ENCODE measurements around the gene PLA2G2E.

PLA2G2E gene

GRCh38 chr1:19909971-19910370, 13.4 kb downstream of the PLA2G2E start:
- Histone ChIP-seq H3K9me3 (ENCODE audit: control insufficient read depth, low read length) (no peaks in the 10 kb centered on the region), H3K27ac (ENCODE audit: low read depth, low read length, severe bottlenecking) (peak overlapping the region; percentile 51), H3K4me3 (ENCODE audit: extremely low read depth, insufficient read depth, low read length, poor library complexity, severe bottlenecking) (no peak overlapping the region), H3K36me3 (ENCODE audit: control insufficient read depth, insufficient read depth, low read length) (peaks cover 99% of the 10 kb centered on the region), H3K4me1 (ENCODE audit: control insufficient read depth, insufficient read depth, low read length, poor library complexity, severe bottlenecking) (peaks cover 38% of the 10 kb centered on the region)
- 82 to 90% methylated on average over 1 to 2 of the region's 3 CpGs for WGBS, 2 experiments (ENCODE audit: insufficient coverage in 2 of 2)

GRCh38 chr1:19909392-19909791, 14.0 kb downstream of the PLA2G2E start:
- Histone ChIP-seq H3K4me1 (ENCODE audit: control insufficient read depth, insufficient read depth, low read length, poor library complexity, severe bottlenecking) (peaks cover 38% of the 10 kb centered on the region), H3K9me3 (ENCODE audit: control insufficient read depth, low read length) (no peaks in the 10 kb centered on the region), H3K27ac (ENCODE audit: low read depth, low read length, severe bottlenecking) (peak overlapping the region; percentile 51), H3K4me3 (ENCODE audit: extremely low read depth, insufficient read depth, low read length, poor library complexity, severe bottlenecking) (no peak overlapping the region), H3K36me3 (ENCODE audit: control insufficient read depth, insufficient read depth, low read length) (peaks cover 99% of the 10 kb centered on the region)
- 93% methylated on average over 4 of the region's 5 CpGs; no CpG with 5 or more reads in 1 of the 2 experiments for WGBS, 2 experiments (ENCODE audit: insufficient coverage in 2 of 2)

GRCh38 chr1:19907456-19907855, 16.0 kb downstream of the PLA2G2E start:
- H3K27ac ChIP-seq (ENCODE audit: low read depth, low read length, severe bottlenecking), result no peak overlapping the region

GRCh38 chr1:19903621-19904020, 19.8 kb downstream of the PLA2G2E start:
- Histone ChIP-seq H3K9me3 (ENCODE audit: control insufficient read depth, low read length) (no peaks in the 10 kb centered on the region), H3K27ac (ENCODE audit: low read depth, low read length, severe bottlenecking) (no peak overlapping the region), H3K4me1 (ENCODE audit: control insufficient read depth, insufficient read depth, low read length, poor library complexity, severe bottlenecking) (peaks cover 14% of the 10 kb centered on the region), H3K36me3 (ENCODE audit: control insufficient read depth, insufficient read depth, low read length) (peaks cover 98% of the 10 kb centered on the region), H3K4me3 (ENCODE audit: extremely low read depth, insufficient read depth, low read length, poor library complexity, severe bottlenecking) (no peak overlapping the region)
- 96 to 100% methylated on average over 4 to 7 of the region's 7 CpGs for WGBS, 2 experiments (ENCODE audit: insufficient coverage in 2 of 2)

More at GRCh38 chr1:19907456-19907855, 16.0 kb downstream of the PLA2G2E start:
- Histone ChIP-seq H3K9me3 (ENCODE audit: control insufficient read depth, low read length) (no peaks in the 10 kb centered on the region), H3K36me3 (ENCODE audit: control insufficient read depth, insufficient read depth, low read length) (peaks cover 98% of the 10 kb centered on the region), H3K4me3 (ENCODE audit: extremely low read depth, insufficient read depth, low read length, poor library complexity, severe bottlenecking) (no peak overlapping the region), H3K4me1 (ENCODE audit: control insufficient read depth, insufficient read depth, low read length, poor library complexity, severe bottlenecking) (peaks cover 38% of the 10 kb centered on the region)
- WGBS, 2 experiments (ENCODE audit: insufficient coverage in 2 of 2), result 100% methylated on average over 9 to 10 of the region's 13 CpGs

GRCh38 chr1:19901653-19902052, 21.8 kb downstream of the PLA2G2E start:
- 88 to 100% methylated on average over 1 of the region's 1 CpG for WGBS, 2 experiments (ENCODE audit: insufficient coverage in 2 of 2)
- Histone ChIP-seq H3K4me1 (ENCODE audit: control insufficient read depth, insufficient read depth, low read length, poor library complexity, severe bottlenecking) (no peaks in the 10 kb centered on the region), H3K4me3 (ENCODE audit: extremely low read depth, insufficient read depth, low read length, poor library complexity, severe bottlenecking) (no peak overlapping the region), H3K9me3 (ENCODE audit: control insufficient read depth, low read length) (no peaks in the 10 kb centered on the region), H3K36me3 (ENCODE audit: control insufficient read depth, insufficient read depth, low read length) (peaks cover 98% of the 10 kb centered on the region), H3K27ac (ENCODE audit: low read depth, low read length, severe bottlenecking) (no peak overlapping the region)

- peaks cover 97% of the 10 kb centered on the region for H3K36me3 ChIP-seq (ENCODE audit: control insufficient read depth, insufficient read depth, low read length)
- WGBS, 2 experiments (ENCODE audit: insufficient coverage in 2 of 2), result 90 to 95% methylated on average over 2 to 3 of the region's 5 CpGs
- no peaks in the 10 kb centered on the region for H3K9me3 ChIP-seq (ENCODE audit: control insufficient read depth, low read length)
- no peak overlapping the region for H3K27ac ChIP-seq (ENCODE audit: low read depth, low read length, severe bottlenecking)
- peaks cover 16% of the 10 kb centered on the region for H3K4me1 ChIP-seq (ENCODE audit: control insufficient read depth, insufficient read depth, low read length, poor library complexity, severe bottlenecking)
- no peak overlapping the region for H3K4me3 ChIP-seq (ENCODE audit: extremely low read depth, insufficient read depth, low read length, poor library complexity, severe bottlenecking)
These were observed 29.2 kb downstream of the PLA2G2E start for GRCh38 chr1:19894218-19894617.

GRCh38 chr1:19893687-19894086, 29.7 kb downstream of the PLA2G2E start:
- Histone ChIP-seq H3K9me3 (ENCODE audit: control insufficient read depth, low read length) (no peaks in the 10 kb centered on the region), H3K4me3 (ENCODE audit: extremely low read depth, insufficient read depth, low read length, poor library complexity, severe bottlenecking) (no peak overlapping the region), H3K27ac (ENCODE audit: low read depth, low read length, severe bottlenecking) (no peak overlapping the region), H3K36me3 (ENCODE audit: control insufficient read depth, insufficient read depth, low read length) (peaks cover 92% of the 10 kb centered on the region), H3K4me1 (ENCODE audit: control insufficient read depth, insufficient read depth, low read length, poor library complexity, severe bottlenecking) (peaks cover 20% of the 10 kb centered on the region)
- WGBS, 2 experiments (ENCODE audit: insufficient coverage in 2 of 2), result 87 to 96% methylated on average over 3 of the region's 3 CpGs

GRCh38 chr1:19892628-19893168, 30.7 kb downstream of the PLA2G2E start:
- H3K36me3 ChIP-seq (ENCODE audit: control insufficient read depth, insufficient read depth, low read length), result peaks cover 88% of the 10 kb centered on the region
- H3K27ac ChIP-seq (ENCODE audit: low read depth, low read length, severe bottlenecking), result no peak overlapping the region
- 89 to 100% methylated on average over 1 to 5 of the region's 6 CpGs for WGBS, 2 experiments (ENCODE audit: insufficient coverage in 2 of 2)
- no peaks in the 10 kb centered on the region for H3K9me3 ChIP-seq (ENCODE audit: control insufficient read depth, low read length)
- peaks cover 20% of the 10 kb centered on the region for H3K4me1 ChIP-seq (ENCODE audit: control insufficient read depth, insufficient read depth, low read length, poor library complexity, severe bottlenecking)
- H3K4me3 ChIP-seq (ENCODE audit: extremely low read depth, insufficient read depth, low read length, poor library complexity, severe bottlenecking), result no peak overlapping the region

GRCh38 chr1:19892129-19892528, 31.3 kb downstream of the PLA2G2E start:
- H3K27ac ChIP-seq (ENCODE audit: low read depth, low read length, severe bottlenecking), result no peak overlapping the region
- peaks cover 88% of the 10 kb centered on the region for H3K36me3 ChIP-seq (ENCODE audit: control insufficient read depth, insufficient read depth, low read length)
- peaks cover 20% of the 10 kb centered on the region for H3K4me1 ChIP-seq (ENCODE audit: control insufficient read depth, insufficient read depth, low read length, poor library complexity, severe bottlenecking)
- no peaks in the 10 kb centered on the region for H3K9me3 ChIP-seq (ENCODE audit: control insufficient read depth, low read length)
- 80 to 95% methylated on average over 1 to 2 of the region's 3 CpGs for WGBS, 2 experiments (ENCODE audit: insufficient coverage in 2 of 2)
- H3K4me3 ChIP-seq (ENCODE audit: extremely low read depth, insufficient read depth, low read length, poor library complexity, severe bottlenecking), result no peak overlapping the region

GRCh38 chr1:19889656-19890055, 33.8 kb downstream of the PLA2G2E start:
- Histone ChIP-seq H3K36me3 (ENCODE audit: control insufficient read depth, insufficient read depth, low read length) (peaks cover 85% of the 10 kb centered on the region), H3K9me3 (ENCODE audit: control insufficient read depth, low read length) (no peaks in the 10 kb centered on the region), H3K27ac (ENCODE audit: low read depth, low read length, severe bottlenecking) (no peak overlapping the region), H3K4me3 (ENCODE audit: extremely low read depth, insufficient read depth, low read length, poor library complexity, severe bottlenecking) (no peak overlapping the region), H3K4me1 (ENCODE audit: control insufficient read depth, insufficient read depth, low read length, poor library complexity, severe bottlenecking) (peaks cover 20% of the 10 kb centered on the region)

- Histone ChIP-seq H3K36me3 (ENCODE audit: control insufficient read depth, insufficient read depth, low read length) (peaks cover 81% of the 10 kb centered on the region), H3K4me3 (ENCODE audit: extremely low read depth, insufficient read depth, low read length, poor library complexity, severe bottlenecking) (no peak overlapping the region), H3K9me3 (ENCODE audit: control insufficient read depth, low read length) (no peaks in the 10 kb centered on the region), H3K27ac (ENCODE audit: low read depth, low read length, severe bottlenecking) (no peak overlapping the region), H3K4me1 (ENCODE audit: control insufficient read depth, insufficient read depth, low read length, poor library complexity, severe bottlenecking) (peaks cover 30% of the 10 kb centered on the region)
- 100% methylated on average over 1 of the region's 1 CpG for WGBS, 2 experiments (ENCODE audit: insufficient coverage in 2 of 2)
These were observed 35.3 kb downstream of the PLA2G2E start for GRCh38 chr1:19888112-19888511.

All from mesodermal cell (in vitro differentiated cells).